Measurements from ENCODE around the gene CAMK2D. TPM values are rescaled to one million over a fixed set of nuclear protein-coding genes. Genes with fewer than 3 reads are reported as not detected.

The CAMK2D gene
- total RNA-seq, 1 donor from 2014 or later: 73.5 TPM

DNA sequence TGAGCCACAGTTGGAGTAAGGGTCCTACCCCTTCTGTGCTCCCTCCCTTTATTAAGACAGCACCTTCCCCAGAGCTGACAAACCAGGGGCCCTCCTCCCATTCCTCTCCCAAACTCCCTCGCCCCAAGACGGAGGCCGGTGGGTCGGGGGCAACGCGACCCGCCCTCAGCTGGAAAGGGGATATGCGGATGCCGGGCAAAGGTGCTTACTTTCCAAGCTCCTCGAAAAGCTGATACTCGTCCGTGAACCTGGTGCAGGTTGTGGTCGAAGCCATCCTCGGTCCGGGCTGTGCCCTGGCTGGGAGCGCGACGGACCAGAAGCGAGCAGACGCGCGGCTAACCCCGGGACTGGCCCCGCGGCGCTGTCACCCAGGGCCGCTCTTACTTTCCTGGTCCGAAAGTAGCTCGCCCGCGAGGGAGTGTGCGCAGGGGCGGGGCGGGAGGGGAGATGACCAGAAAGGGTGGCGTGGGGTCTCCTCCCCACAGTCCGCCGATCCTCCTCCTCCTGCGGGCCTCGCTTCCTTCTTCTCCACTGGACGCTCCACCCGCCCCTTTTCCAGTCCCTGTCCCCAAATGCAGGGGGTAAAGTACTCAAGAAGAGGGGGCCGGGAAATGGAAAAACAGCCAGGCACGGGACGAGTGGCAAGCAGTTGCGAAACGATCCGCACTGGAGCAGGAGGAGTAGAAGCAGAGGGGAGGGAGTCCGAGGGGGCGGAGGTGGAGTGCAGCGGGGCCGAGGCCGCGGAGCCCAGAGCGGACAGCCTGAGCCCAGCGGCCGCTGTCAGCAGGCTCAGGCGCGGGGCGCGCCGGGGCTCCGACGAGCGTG is 531 bp downstream of the CAMK2D start:
- no peaks in the 10 kb centered on the region for H3K9me3 Mint-ChIP-seq
- H3K4me3 Mint-ChIP-seq: peak overlapping the region; percentile 100
- H3K27ac Mint-ChIP-seq: peak overlapping the region; percentile 100
- peak; percentile 32 for DNase-seq (ENCODE audit: low spot score)
- no peaks in the 10 kb centered on the region for H3K27me3 Mint-ChIP-seq (ENCODE audit: insufficient read depth)
- peaks cover 27% of the 10 kb centered on the region for H3K36me3 Mint-ChIP-seq (ENCODE audit: low read depth)
- peaks cover 47% of the 10 kb centered on the region for H3K4me1 Mint-ChIP-seq (ENCODE audit: low read depth)
- intact Hi-C loops (cut with micrococcal nuclease): loop anchor here (5.0 kb wide), 1 partner anchor 1244 kb away; the partner anchor contains the start of gene NEUROG2

DNA sequence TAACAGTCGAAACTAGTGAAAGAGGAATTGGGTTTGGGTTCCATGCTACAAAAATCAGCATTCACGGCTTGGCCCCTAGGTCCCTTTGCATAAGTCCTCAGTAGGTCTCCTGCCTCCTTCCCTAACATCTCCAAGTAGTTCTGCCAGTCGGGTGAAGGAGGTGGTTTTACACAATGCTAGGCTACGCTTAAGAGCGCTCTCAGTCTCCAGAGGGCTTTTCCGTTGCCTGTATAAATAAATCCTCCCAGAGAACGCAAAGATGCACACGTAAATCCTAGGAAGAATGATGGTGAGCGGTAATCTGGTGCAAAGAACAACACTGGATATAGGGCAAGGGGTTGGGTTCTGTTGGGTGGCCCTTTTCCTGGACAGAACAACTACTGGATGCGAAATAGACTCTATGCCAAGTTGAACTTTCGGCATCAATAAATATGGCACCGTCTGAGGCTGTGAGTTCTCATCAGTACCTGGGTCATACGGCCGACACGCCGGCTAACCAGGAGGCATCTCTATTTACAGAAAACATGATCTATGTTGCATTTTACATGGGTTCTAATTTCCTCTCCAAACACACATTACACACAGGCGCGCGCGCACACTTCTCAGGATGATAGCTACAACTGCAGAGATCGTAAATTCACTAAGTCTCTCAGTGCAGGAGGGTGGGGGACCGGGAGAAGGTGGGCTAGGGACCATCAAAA is 1.3 kb downstream of the CAMK2D start:
- H3K4me1 Mint-ChIP-seq (ENCODE audit: low read depth): peaks cover 50% of the 10 kb centered on the region
- H3K27ac Mint-ChIP-seq: peak overlapping the region; percentile 100
- no peaks in the 10 kb centered on the region for H3K9me3 Mint-ChIP-seq
- H3K27me3 Mint-ChIP-seq (ENCODE audit: insufficient read depth): no peaks in the 10 kb centered on the region
- peaks cover 29% of the 10 kb centered on the region for H3K36me3 Mint-ChIP-seq (ENCODE audit: low read depth)
- H3K4me3 Mint-ChIP-seq: peak overlapping the region; percentile 100
- peak; percentile 22 for DNase-seq (ENCODE audit: low spot score)
- intact Hi-C loops (cut with micrococcal nuclease): loop anchor here (5.0 kb wide), 1 partner anchor 1243 kb away; the partner anchor contains the start of gene NEUROG2

DNA sequence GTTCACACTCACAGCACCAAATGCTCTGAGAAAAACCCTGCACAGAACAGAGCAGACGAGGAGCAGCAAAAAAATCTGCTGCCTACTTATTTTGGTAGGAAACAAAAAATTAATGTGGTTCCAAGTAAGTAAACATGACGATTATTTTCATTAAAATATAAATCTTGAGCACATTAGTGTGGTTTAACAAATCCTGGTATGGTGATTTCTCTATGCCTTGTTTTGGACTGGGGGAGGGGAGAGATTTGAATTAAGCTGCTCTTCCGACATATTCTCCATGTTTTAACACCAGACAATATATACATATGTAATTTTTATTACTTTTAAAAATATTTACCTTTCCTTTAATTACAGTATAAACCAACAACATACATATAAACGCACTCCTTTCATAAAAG is 1.8 kb downstream of the CAMK2D start:
- Mint-ChIP-seq H3K9me3 (no peaks in the 10 kb centered on the region), H3K4me1 (ENCODE audit: low read depth) (peaks cover 55% of the 10 kb centered on the region), H3K36me3 (ENCODE audit: low read depth) (peaks cover 33% of the 10 kb centered on the region), H3K27me3 (ENCODE audit: insufficient read depth) (no peaks in the 10 kb centered on the region), H3K27ac (peak overlapping the region; percentile 100), H3K4me3 (peak overlapping the region; percentile 100)
- intact Hi-C loops (cut with micrococcal nuclease): loop anchor here (5.0 kb wide), 1 partner anchor 1242 kb away; the partner anchor contains the start of gene NEUROG2
- no peak for DNase-seq (ENCODE audit: low spot score)

DNA sequence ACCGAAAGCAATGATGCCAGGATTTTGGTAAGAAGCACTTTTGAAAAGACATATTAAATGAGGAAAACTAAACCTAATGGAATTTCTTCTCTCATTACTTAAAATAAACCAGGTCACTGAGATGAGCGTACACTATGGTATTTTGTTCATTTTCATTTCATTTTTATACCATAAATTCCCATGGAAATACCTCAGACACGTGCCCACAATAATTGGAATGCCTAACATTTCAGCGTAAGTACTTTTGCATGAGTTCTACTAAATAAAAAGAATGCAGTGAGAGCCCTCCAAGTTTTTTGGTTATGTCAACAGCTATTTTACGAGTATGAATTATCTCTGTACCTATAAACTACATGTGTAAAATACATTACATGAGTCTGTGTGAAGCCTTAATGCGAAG is 3.2 kb downstream of the CAMK2D start:
- H3K9me3 Mint-ChIP-seq: no peaks in the 10 kb centered on the region
- no peaks in the 10 kb centered on the region for H3K27me3 Mint-ChIP-seq (ENCODE audit: insufficient read depth)

DNA sequence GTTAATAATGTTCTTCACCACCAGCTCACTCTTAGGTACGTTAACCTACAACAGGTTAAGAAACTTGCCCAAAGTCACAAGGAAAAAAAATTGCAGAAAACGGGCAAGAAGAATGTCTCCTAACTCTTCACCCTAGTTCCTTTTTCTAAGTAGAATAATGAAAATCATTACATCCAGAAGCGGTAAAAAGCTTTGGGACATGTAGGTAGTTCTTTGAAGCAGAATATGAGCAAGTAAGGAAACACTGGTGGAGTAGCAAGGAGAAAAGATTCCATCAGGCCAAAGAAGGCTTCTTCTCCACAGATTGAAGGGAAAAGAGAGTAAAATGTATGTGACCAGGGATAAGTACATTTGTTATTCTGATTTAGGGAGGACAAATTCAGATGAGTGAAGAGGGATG is 4.1 kb downstream of the CAMK2D start:
- Mint-ChIP-seq H3K27me3 (ENCODE audit: insufficient read depth) (no peaks in the 10 kb centered on the region), H3K36me3 (ENCODE audit: low read depth) (peaks cover 40% of the 10 kb centered on the region), H3K9me3 (no peaks in the 10 kb centered on the region), H3K4me1 (ENCODE audit: low read depth) (peaks cover 60% of the 10 kb centered on the region), H3K4me3 (peak overlapping the region; percentile 100), H3K27ac (peak overlapping the region; percentile 76)
- intact Hi-C loops (cut with micrococcal nuclease): no loop called here
- DNase-seq (ENCODE audit: low spot score): no peak

More for the DNA sequence above, 3.2 kb downstream of the CAMK2D start:
- Mint-ChIP-seq H3K4me1 (ENCODE audit: low read depth) (peaks cover 63% of the 10 kb centered on the region), H3K36me3 (ENCODE audit: low read depth) (peaks cover 35% of the 10 kb centered on the region), H3K4me3 (peak overlapping the region; percentile 100), H3K27ac (peak overlapping the region; percentile 92)
- intact Hi-C loops (cut with micrococcal nuclease): no loop called here
- no peak for DNase-seq (ENCODE audit: low spot score)

DNA sequence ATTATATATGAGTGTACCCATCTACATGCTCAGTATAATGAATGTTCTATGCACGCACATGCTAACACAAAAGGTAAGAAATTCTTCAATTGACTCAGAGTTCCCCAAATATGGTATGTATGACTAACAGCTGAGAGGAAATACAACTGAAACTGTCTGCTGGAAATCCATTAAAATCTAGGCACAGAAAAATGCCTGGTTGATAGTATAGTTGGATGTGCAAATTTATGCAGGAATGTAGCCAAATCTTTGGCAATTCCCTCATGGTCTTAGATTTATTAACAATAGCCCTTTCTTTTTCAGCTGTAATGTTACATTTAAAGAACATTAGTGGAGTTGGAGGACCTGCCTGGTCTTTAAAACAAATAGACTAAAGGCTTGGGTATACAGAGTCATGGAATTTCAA is 5.5 kb downstream of the CAMK2D start:
- peaks cover 45% of the 10 kb centered on the region for H3K36me3 Mint-ChIP-seq (ENCODE audit: low read depth)
- no peaks in the 10 kb centered on the region for H3K27me3 Mint-ChIP-seq (ENCODE audit: insufficient read depth)
- H3K9me3 Mint-ChIP-seq: no peaks in the 10 kb centered on the region
- H3K27ac Mint-ChIP-seq: peak overlapping the region; percentile 73
- H3K4me1 Mint-ChIP-seq (ENCODE audit: low read depth): peaks cover 61% of the 10 kb centered on the region
- intact Hi-C loops (cut with micrococcal nuclease): loop anchor here (1.0 kb wide), 4 partner anchors 26 to 217 kb away; no protein-coding TSS in a partner anchor
- DNase-seq (ENCODE audit: low spot score): no peak
- peak overlapping the region; percentile 100 for H3K4me3 Mint-ChIP-seq

DNA sequence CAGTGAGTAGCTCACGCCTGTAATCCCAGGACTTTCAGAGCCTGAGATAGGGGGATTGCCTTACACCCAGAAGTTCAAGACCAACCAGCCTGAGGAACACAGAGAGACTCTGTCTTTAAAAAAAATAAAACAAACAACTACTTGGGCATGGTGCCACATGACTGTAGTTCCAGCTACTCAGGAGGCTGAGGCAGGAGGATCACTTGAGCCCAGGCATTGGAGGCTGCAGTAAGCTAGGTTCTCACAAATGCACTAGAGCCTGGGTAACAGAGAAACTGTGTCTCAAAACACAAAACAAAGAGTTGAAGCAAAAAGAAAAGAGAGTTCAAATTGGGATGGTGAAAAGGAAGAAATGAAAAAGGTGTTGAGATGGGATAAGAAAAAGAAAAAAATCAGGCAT is 10.8 kb downstream of the CAMK2D start:
- Mint-ChIP-seq H3K4me1 (ENCODE audit: low read depth) (peaks cover 50% of the 10 kb centered on the region), H3K9me3 (no peaks in the 10 kb centered on the region), H3K27ac (no peak overlapping the region), H3K4me3 (no peak overlapping the region), H3K27me3 (ENCODE audit: insufficient read depth) (no peaks in the 10 kb centered on the region), H3K36me3 (ENCODE audit: low read depth) (peaks cover 41% of the 10 kb centered on the region)
- intact Hi-C loops (cut with micrococcal nuclease): no loop called here
- no peak for DNase-seq (ENCODE audit: low spot score)

DNA sequence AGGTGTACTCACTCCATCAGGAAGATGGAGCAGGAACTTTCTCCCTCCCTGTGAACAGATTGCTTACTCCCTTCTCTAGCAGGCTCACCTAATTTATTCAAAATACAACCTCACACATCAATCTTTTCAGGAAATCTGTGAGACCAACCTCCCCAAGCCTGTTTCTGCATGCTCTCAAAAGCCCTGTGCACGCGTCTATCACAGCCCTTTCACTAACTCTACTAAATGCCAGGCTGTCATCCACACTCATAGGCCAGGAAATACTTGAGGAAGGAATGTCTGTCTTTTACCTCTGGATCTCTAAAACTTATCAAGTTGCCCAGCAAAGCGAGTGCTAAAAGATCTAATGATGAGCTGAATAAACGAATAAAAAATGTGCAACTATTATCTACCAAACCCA is 11.2 kb downstream of the CAMK2D start:
- Mint-ChIP-seq H3K9me3 (no peaks in the 10 kb centered on the region), H3K4me3 (no peak overlapping the region), H3K27ac (no peak overlapping the region), H3K4me1 (ENCODE audit: low read depth) (peaks cover 45% of the 10 kb centered on the region), H3K27me3 (ENCODE audit: insufficient read depth) (no peaks in the 10 kb centered on the region), H3K36me3 (ENCODE audit: low read depth) (peaks cover 42% of the 10 kb centered on the region)
- DNase-seq (ENCODE audit: low spot score): no peak
- intact Hi-C loops (cut with micrococcal nuclease): no loop called here

DNA sequence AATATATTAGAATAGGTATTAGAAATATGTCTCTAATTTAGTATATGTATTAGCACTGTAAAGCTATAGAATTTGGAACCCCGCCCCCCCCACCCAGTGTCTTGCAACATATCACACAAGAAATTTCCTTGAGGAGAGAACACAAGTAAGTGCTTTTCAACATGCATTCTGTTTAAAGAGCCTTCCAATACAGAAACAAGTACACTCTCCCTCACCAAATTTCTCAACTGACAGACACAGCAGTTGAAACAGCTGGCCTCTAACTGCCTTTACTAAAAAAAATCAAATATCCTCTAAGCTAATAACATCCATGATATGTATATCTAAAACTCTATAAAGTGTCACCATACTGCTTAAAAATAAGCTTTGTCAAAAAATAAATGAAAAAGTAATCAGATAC is 12.4 kb downstream of the CAMK2D start:
- Mint-ChIP-seq H3K4me1 (ENCODE audit: low read depth) (peaks cover 37% of the 10 kb centered on the region), H3K36me3 (ENCODE audit: low read depth) (peaks cover 35% of the 10 kb centered on the region), H3K27me3 (ENCODE audit: insufficient read depth) (no peaks in the 10 kb centered on the region), H3K9me3 (no peaks in the 10 kb centered on the region), H3K4me3 (no peak overlapping the region), H3K27ac (no peak overlapping the region)
- intact Hi-C loops (cut with micrococcal nuclease): no loop called here
- DNase-seq (ENCODE audit: low spot score): no peak

DNA sequence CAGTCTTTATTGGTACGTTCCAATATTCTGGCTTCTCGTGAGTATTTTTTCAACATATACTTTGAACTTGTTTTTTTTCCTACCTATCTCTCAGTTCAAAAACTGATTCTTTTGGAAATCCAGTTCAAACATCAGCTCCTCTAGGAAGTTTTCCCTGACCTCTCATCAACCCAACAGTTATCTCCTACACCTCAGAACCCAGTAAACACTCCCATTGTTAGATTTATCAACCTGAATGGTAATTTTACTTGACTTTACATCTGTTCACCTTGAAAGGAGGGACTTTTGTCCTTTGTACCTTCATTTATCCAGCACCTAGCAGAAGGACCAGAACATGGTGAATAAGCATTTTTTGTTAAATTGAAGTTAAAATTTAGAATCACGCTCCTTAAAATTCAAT is 13.6 kb downstream of the CAMK2D start:
- H3K9me3 Mint-ChIP-seq: no peaks in the 10 kb centered on the region
- no peak overlapping the region for H3K4me3 Mint-ChIP-seq
- peaks cover 35% of the 10 kb centered on the region for H3K36me3 Mint-ChIP-seq (ENCODE audit: low read depth)
- DNase-seq (ENCODE audit: low spot score): no peak
- intact Hi-C loops (cut with micrococcal nuclease): no loop called here
- no peak overlapping the region for H3K27ac Mint-ChIP-seq
- no peaks in the 10 kb centered on the region for H3K27me3 Mint-ChIP-seq (ENCODE audit: insufficient read depth)
- H3K4me1 Mint-ChIP-seq (ENCODE audit: low read depth): peaks cover 30% of the 10 kb centered on the region

DNA sequence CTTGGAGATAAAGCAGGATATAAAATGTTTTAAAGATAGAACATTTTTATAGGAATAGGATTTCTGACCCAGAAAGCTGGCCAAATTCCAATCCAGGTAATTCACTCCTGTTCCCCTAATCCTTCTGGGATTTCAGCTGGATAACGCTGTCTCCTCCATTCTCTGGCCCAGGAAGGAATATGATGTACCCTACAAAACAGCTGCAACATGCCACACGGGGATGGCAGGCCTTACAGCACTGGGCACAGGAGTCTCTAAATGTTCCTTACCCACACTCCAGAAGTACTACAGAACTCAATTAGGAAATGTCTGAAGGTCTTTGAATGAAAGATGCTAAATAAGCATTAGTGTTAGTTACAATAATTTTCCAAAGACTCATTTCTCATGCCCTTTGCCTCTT is 15.8 kb downstream of the CAMK2D start:
- H3K36me3 Mint-ChIP-seq (ENCODE audit: low read depth): peaks cover 32% of the 10 kb centered on the region
- H3K27me3 Mint-ChIP-seq (ENCODE audit: insufficient read depth): no peaks in the 10 kb centered on the region
- intact Hi-C loops (cut with micrococcal nuclease): no loop called here
- no peaks in the 10 kb centered on the region for H3K9me3 Mint-ChIP-seq
- no peak overlapping the region for H3K27ac Mint-ChIP-seq
- H3K4me1 Mint-ChIP-seq (ENCODE audit: low read depth): peaks cover 30% of the 10 kb centered on the region
- no peak for DNase-seq (ENCODE audit: low spot score)
- no peak overlapping the region for H3K4me3 Mint-ChIP-seq

DNA sequence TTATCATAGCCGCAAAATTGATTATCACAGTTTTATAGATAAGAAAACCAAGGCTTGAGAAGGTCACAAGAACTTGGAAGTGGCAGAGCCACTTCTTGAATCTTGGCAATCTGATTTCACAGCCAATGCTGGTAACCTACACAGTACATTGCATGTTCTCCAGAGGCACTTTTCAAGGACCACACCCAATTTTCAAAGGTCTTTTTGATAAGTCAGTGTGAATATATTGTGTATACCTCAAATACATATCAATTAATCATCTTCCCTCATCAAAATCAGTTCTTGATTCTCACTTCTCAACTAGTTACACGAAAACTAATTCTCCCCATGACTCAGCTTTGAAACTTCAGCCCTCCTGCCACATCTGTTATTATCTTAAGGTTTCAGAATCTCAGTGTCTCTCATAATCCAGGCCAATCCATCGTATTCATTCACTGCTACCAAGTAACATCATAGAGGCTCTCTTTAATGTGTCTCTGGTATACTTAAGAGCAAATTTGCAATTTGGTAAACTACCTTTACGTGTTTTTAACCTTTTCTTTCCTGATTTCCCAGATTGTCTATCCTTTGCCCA is 16.8 kb downstream of the CAMK2D start:
- Mint-ChIP-seq H3K27ac (no peak overlapping the region), H3K4me1 (ENCODE audit: low read depth) (peaks cover 30% of the 10 kb centered on the region), H3K4me3 (no peak overlapping the region), H3K36me3 (ENCODE audit: low read depth) (peaks cover 32% of the 10 kb centered on the region), H3K27me3 (ENCODE audit: insufficient read depth) (no peaks in the 10 kb centered on the region), H3K9me3 (no peaks in the 10 kb centered on the region)
- no peak for DNase-seq (ENCODE audit: low spot score)
- intact Hi-C loops (cut with micrococcal nuclease): no loop called here

DNA sequence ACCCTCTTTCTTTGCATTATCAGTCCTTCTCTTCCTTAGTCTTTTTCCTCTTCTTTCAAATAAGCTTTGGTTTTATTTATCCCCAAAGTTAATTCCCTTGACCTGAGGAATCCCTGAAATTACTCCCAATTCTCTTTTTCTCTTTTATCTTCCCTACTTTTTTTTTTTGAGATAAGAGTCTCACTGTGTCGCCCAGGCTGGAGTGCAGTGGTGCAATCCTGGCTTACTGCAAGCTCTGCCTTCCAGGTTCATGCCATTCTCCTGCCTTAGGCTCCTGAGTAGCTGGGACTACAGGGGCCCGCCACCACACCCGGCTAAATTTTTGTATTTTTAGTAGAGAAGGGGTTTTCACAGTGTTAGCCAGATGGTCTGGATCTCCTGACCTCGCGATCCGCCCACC is 17.8 kb downstream of the CAMK2D start:
- H3K9me3 Mint-ChIP-seq: no peaks in the 10 kb centered on the region
- no peak for DNase-seq (ENCODE audit: low spot score)
- no peak overlapping the region for H3K4me3 Mint-ChIP-seq
- peaks cover 40% of the 10 kb centered on the region for H3K4me1 Mint-ChIP-seq (ENCODE audit: low read depth)
- H3K36me3 Mint-ChIP-seq (ENCODE audit: low read depth): peaks cover 36% of the 10 kb centered on the region
- intact Hi-C loops (cut with micrococcal nuclease): no loop called here
- no peaks in the 10 kb centered on the region for H3K27me3 Mint-ChIP-seq (ENCODE audit: insufficient read depth)
- no peak overlapping the region for H3K27ac Mint-ChIP-seq
